Fibroblast of skin of scalp (primary cell): ENCODE data around the gene BNIP2.
A peak's percentile ranks its signal among the peaks of the same experiment; 100 is the strongest.
"Not testable (repeated sequence)": the region's sequence is repeated elsewhere in the genome, so short reads cannot be mapped to it uniquely, and the experiment has no call there.

Experiments used
- DNase-seq: peaks from one replicate; pipeline ENCODE4 v3.0.0-alpha.2; 2013

The BNIP2 gene

GRCh38 chr15:59687836-59688235, 1.3 kb downstream of the BNIP2 start:
- peak; percentile 13 for DNase-seq

DNA sequence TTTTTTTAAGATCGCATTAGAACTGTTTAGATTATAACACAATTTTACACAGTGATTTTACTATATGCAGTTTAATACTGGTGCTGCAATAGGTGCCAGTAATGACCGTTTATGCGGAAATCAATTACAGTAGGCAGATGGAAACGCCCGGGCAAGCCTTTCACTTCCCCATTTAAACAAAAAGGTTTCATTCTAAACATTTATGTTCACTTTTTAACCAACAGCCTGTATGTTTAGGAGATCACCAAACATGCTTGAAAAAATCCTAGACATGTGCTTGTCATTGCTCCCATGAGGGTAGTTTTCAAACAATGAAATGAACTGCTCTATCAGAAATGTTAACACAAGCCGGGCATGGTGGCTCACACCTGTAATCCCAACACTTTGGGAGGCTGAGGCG, 2.7 kb downstream of the BNIP2 start:
- no peak for DNase-seq

DNA sequence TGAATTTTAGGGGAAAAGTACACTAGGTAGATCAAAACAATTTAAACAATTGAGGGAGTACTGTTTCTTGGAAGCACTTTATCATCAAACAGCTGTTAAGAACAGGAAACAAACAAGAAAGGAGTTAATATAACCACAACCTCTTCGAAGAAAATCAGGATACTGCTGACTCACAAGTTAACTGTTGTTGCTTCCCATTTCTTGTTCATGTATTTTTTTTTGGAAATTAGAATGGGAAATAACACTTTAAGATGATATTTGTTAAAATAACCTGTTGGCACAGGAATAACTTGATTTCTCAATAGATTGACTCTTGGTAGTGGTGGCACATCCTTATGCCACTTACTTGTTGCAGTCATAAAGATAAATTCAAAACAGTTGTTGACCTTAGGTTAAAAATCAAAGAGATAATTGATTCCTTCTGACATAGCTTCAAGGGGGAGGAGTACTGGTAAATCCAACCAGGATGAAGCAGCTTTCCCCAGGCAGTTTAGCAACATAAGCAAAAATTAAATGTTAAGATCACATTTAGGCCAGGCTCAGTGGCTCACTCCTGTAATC, 3.3 kb downstream of the BNIP2 start:
- peak; percentile 13 for DNase-seq

- DNase-seq = no peak
Observed at GRCh38 chr15:59680870-59681269, 8.2 kb downstream of the BNIP2 start.

GRCh38 chr15:59680346-59680745, 8.8 kb downstream of the BNIP2 start:
- no peak for DNase-seq

DNA sequence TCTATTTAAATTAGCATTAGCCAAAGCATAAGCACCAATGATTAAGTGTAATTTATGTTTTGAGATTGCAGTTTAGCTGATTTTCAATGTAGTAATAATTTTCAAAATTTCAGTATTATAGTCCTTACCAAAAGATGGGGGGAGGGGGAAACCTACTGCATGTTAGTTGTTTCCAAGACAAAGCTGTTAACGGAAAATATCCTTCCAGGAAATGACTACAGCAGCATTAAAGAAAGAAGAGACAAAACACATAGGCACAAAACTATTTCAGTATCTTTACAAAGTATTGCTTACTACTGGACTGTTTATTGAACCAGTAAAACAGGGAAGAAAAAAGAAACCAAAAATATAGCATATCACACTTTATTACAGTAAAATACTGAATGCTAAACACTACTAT, 10.5 kb downstream of the BNIP2 start:
- DNase-seq = no peak

DNA sequence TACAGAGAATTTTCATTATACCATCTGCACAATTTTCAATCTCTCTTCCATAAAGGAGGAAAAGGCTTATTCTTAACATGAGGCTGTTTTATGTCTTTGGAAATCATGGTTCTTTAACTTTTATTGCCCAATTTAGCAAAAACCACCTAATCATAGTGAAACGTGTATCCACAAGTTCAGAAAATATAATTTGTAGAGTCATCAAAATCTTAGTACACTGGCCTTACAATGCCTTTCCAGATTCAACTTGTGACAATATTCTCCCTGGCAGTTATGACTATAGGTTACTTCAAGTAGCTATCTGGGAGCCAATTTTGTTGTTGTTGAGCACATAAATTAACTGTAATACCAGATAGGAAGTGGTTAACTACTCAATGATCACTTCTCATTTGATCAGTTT, 10.9 kb downstream of the BNIP2 start:
- no peak for DNase-seq

DNA sequence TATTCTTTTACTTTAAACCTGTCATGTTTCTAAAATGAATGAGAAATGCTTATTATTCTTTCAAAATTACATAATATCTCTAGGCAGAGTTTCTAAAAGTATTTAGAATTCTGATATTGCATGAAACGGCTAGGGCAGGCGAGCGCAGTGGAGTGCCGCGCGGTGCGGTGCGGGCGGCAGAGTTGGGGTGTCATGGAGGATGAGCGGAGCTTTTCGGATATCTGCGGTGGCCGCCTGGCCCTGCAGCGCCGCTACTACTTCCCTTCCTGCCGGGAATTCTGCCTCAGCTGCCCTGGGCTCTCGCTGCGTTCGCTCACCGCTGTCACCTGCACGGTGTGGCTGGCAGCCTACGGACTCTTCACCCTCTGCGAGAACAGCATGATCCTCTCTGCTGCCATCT, 12.6 kb downstream of the BNIP2 start:
- no peak for DNase-seq

- DNase-seq = no peak
Observed at GRCh38 chr15:59674361-59674877, 14.7 kb downstream of the BNIP2 start.

DNA sequence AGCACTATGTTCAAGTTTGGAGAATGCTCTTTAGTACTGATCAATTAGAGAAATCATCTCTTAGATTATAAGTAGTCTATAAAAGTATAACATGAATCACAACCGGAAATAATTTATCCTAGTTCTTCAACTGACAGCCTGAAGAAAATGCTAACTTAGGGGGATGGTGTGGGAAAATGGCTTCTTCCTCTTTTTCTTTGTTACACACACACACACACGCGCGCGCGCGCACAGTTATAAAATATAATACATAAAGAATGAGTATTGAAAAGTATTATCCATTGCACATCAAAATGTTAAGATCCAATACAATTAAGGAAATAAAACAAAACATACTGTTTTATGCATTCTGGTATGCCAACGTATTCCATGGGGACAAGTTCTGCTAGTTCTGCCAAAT, 20.6 kb downstream of the BNIP2 start:
- DNase-seq = no peak

DNA sequence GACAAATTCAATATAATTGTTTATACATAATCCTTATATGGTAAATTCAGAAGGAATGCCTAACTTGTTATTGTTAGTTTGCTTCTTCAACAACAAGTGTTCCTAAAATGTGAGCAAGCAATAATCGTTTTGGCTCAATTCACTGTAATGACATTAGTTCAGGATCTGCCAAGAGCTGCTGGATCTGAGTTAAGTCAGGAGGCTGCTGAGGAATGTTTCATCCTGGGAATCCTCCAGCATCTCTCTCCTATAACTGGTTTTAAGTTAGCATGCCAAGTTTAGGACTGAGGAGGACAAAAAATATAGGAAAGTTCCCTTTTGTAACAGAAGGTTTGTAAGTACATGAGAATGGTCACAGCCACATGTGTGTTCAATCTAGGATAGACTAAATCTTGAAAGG, 26.9 kb downstream of the BNIP2 start:
- DNase-seq = no peak

DNA sequence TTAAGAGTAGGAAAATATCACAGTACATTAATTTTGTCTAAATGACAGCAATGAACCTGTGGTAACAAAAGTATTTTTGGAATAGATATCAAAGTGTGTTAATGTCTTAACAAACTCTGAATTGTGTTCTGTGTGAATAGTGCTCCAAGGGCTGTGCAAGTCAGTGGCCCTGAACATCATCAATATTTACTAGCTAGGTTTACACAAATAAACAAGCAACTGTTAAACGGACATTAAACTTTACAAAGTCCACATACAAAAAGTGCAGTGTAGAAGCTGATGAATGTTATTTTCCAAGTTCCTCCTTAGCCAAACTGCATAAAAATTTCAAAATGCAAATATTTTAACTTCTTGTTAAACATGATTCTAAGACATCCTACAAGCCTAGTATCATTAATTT, 29.8 kb downstream of the BNIP2 start:
- DNase-seq = no peak

- no peak for DNase-seq
Observed at GRCh38 chr15:59657635-59658125, 31.4 kb downstream of the BNIP2 start.

GRCh38 chr15:59656897-59657634, 32.1 kb downstream of the BNIP2 start, which contains the start of gene GTF2A2:
Gene GTF2A2 (minus strand): TSS chr15:59657515. CDS start chr15:59652277, 5,238 bp downstream.
- peak; percentile 93 for DNase-seq

GRCh38 chr15:59654046-59654445, 35.1 kb downstream of the BNIP2 start:
- no peak for DNase-seq

- DNase-seq = no peak
Observed at GRCh38 chr15:59649603-59650002, 39.5 kb downstream of the BNIP2 start.

GRCh38 chr15:59647085-59647484, 42.0 kb downstream of the BNIP2 start:
- no peak for DNase-seq

DNA sequence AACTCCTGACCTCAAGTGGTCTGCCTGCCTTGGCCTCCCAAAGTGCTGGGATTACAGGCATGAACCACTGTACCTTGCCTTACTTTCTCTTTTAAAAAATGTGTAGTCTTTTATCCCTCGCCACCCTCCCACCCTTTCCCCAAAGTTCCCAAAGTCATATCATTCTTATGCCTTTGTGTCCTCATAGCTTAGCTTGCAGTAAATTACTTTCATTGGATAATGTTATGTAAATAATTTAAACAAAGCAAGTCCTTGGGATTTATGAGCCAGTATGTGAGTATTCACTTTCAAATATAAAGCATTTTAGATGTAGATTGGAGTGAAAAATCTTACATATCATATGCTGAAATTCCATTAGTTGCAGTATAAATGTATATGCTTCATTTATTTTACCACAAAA, 42.8 kb downstream of the BNIP2 start:
- DNase-seq = no peak

DNA sequence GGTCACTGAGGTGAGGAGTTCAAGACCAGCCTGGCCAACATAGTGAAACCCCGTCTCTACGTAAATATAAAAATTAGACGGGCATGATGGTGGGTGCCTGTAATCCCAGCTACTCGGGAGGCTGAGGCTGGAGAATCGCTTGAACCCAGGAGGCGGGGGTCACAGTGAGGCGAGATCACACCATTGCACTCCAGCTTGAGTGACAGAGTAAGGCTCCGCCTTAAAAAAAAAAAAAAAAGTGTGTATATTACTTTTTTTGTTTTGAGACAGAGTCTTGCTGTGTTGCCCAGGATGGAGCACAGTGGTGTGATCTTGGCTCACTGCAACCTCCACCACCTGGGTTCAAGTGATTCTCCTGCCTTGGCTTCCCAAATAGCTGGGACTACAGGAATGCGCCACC, 43.3 kb downstream of the BNIP2 start:
- not testable (repeated sequence) for DNase-seq

GRCh38 chr15:59644756-59645155, 44.4 kb downstream of the BNIP2 start:
- no peak for DNase-seq

- DNase-seq = no peak
Observed at GRCh38 chr15:59642351-59642750, 46.8 kb downstream of the BNIP2 start.

DNA sequence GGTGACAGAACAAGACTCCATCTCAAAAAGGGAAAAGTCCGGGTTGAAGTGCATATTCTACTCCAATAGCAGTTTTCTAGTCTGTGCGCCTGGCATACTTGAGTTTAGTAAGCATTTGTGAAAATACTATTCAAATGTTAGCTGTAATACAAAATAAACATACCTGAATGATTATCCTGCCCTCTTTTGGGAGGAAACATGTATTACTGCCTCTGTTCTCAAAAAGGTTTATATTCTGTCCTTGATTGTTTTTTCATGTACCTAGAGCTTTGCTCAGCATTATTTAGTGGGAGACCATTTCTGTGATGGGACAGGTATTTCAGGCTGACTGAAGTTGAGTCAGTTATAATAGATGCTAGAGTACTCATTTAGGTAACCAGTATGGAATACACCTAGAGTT, 51.6 kb downstream of the BNIP2 start:
- not testable (repeated sequence) for DNase-seq

DNA sequence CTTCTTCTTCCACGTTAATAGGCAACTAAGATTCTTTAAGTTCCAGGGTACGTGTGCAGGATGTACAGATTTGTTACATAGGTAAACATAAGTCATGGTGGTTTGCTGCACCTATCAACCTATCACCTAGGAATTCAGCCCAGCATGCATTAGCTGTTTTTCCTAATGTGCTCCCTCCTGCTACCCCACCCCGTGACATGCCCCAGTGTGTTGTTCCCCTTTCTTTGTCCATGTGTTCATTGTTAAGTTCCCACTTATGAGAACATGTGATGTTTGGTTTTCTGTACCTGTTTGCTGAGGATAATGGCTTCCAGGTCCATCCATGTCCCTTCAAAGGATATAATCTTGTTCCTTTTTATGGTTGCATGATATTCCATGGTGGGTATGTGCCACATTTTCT, 52.9 kb downstream of the BNIP2 start:
- no peak for DNase-seq

DNA sequence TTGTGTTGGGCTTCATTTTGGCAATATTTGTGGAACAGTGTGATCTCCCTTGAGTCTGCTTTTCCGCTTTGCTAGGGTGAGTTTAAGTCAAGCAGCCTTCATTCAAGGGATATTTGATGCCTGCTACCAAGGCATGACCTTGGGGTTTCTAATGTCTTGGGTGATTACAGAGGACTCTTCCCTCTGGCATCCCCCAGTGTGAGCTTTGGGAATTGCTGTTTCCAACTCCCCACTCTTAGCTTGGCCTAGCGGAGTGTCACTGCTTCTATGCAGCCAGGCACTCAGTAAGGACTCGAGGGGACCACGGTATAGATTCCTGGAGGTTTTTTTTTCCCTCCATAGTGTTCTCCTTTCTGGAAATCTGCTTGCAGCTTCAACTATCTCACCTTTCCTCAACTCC, 56.4 kb downstream of the BNIP2 start:
- DNase-seq = no peak
